DMS53 (cell line): ENCODE measurements around the gene TMEM59.

ENCODE experiments used
- DNase-seq: peaks from one replicate; lab custom pipeline; 2025; lab: John Stamatoyannopoulos, UW

The TMEM59 gene

GRCh38 chr1:53984726-53985125 lies 68.3 kb downstream of the TMEM59 start:
- DNase-seq: no peak

- no peak for DNase-seq
These were observed 70.3 kb downstream of the TMEM59 start for GRCh38 chr1:53982763-53983104.

GRCh38 chr1:53982034-53982762 lies 70.8 kb downstream of the TMEM59 start:
- DNase-seq: peak; percentile 69

- no peak for DNase-seq
These were observed 71.8 kb downstream of the TMEM59 start for GRCh38 chr1:53981220-53981619.

GRCh38 chr1:53979712-53980450 lies 73.1 kb downstream of the TMEM59 start:
- DNase-seq: no peak
